NB4 (cell line): Measurements from ENCODE around the gene FARP1.

Experiments
- DNase-seq: peaks from one replicate; pipeline ENCODE4 v3.0.0; 2010; ENCODE audit warnings: low read depth
- H3K4me3 ChIP-seq: one replicate; pipeline ENCODE4 v1.5.1; 2011; ENCODE audit warnings: mild to moderate bottlenecking, low read depth, low read length, moderate library complexity
- MYC ChIP-seq: IDR thresholded peaks from 2 replicates; pipeline ENCODE4 v1.6.1; 2011; ENCODE audit warnings: low read depth, low read length
- POLR2A ChIP-seq: IDR thresholded peaks from 2 replicates; pipeline ENCODE4 v1.6.1; 2011; ENCODE audit warnings: mild to moderate bottlenecking; ENCODE audit not compliant: insufficient read length; ENCODE audit errors: extremely low read depth
- TF ChIP-seq, protein P1 (sequence below): IDR thresholded peaks from one replicate; pipeline ENCODE4 v1.5.1; 2012; ENCODE audit warnings: low read depth, low read length
- TF ChIP-seq, protein P2 (sequence below): IDR thresholded peaks from 2 replicates; pipeline ENCODE4 v1.6.1; 2011; ENCODE audit warnings: low read depth, low read length

Gene FARP1

DNA sequence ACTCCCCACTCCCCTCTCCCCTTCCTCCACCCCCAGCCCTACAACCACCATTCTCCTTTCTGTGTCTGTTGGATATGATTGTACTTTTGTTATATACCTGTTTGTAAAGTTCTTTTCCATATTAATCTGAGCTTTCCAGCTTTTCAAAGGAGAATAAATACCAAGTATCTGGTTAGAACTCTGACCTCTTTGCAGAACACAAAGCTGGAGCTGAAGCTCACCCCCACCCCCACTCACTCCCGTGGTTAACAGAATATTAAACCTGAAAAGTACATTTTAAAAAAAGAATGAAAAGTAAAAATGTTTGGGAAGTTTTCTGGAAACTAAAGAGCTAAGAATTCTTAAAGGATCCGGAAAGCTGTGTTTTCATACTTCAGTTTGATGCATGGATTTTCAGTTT lies 189.3 kb downstream of the FARP1 start:
- no peak overlapping the region for H3K4me3 ChIP-seq
- DNase-seq, result no peak
- TF ChIP-seq POLR2A (no peak), MYC (no peak)
- TF ChIP-seq, protein P1, sequence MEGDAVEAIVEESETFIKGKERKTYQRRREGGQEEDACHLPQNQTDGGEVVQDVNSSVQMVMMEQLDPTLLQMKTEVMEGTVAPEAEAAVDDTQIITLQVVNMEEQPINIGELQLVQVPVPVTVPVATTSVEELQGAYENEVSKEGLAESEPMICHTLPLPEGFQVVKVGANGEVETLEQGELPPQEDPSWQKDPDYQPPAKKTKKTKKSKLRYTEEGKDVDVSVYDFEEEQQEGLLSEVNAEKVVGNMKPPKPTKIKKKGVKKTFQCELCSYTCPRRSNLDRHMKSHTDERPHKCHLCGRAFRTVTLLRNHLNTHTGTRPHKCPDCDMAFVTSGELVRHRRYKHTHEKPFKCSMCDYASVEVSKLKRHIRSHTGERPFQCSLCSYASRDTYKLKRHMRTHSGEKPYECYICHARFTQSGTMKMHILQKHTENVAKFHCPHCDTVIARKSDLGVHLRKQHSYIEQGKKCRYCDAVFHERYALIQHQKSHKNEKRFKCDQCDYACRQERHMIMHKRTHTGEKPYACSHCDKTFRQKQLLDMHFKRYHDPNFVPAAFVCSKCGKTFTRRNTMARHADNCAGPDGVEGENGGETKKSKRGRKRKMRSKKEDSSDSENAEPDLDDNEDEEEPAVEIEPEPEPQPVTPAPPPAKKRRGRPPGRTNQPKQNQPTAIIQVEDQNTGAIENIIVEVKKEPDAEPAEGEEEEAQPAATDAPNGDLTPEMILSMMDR, result no peak
- TF ChIP-seq, protein P2, sequence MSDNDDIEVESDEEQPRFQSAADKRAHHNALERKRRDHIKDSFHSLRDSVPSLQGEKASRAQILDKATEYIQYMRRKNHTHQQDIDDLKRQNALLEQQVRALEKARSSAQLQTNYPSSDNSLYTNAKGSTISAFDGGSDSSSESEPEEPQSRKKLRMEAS, result no peak

DNA sequence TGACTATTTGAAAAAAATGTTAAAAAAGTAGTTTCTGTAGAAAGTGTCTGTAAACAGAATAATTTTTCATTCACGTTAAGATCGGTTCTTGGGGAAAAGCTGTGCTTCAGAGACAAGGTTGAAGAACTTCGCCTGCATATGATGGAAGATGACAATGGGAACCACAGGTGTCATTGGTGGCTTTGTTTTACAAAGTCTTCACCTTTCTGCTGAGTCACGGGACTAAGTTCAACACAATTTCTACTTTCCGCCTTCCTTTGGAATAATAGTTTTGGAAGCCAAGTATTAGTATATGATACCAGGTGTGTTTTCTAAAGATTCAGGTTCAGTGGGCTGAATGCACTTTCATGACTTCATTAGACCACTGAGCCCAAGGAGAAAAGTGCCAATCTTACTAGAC lies 189.8 kb downstream of the FARP1 start:
- H3K4me3 ChIP-seq, result no peak overlapping the region
- TF ChIP-seq POLR2A (no peak), MYC (no peak)
- TF ChIP-seq, protein P2, result no peak
- TF ChIP-seq, protein P1, result no peak
- no peak for DNase-seq

DNA sequence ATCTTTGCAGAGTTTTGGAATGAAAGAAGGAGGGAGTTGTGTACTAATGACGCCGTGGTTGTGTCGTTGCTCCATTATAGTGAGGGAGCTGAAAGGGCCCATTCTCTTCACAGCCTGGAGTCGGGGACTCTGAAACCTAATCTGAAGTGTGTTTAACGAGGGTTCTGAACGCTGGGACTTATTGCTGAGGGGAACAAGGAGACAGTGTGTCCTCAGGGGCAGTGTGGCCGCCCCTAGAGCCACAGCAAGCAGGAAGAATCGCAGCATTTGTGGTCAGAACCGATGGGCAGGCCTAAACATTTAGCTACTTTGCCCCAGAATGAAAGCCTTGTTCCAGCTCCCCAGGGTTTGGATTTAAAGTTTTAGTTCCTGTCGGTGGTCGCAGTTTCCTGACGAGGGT lies 190.6 kb downstream of the FARP1 start:
- no peak overlapping the region for H3K4me3 ChIP-seq
- TF ChIP-seq POLR2A (no peak), MYC (no peak)
- TF ChIP-seq, protein P2, result no peak
- TF ChIP-seq, protein P1, result no peak
- DNase-seq, result no peak

DNA sequence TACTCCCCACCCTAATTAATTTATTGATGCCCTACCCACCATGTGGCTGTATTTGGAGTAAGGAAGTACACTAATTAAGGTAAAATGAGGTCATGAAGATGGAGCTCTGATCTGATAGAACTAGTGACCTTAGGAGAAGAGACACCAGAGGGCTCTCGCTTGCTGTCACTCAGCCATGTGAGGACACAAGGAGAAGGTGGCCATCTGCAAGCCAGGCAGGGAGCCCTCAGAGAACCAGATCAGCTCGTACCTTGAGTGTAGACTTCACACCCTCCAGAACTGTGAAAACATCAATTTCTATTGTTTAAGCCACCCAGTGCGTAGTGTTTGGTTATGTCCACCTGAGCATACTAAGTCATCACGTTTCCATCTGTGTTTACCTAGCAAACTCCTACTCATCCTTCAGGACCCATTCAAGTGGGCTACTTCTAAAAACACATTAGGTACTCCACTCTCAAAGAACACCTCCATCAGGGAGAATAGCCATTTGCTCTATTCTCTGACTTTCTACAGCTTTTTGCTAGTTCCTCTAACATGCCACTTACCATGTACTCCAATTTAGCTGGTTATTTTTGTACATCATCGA lies 191.8 kb downstream of the FARP1 start:
- TF ChIP-seq, protein P1, result no peak
- no peak for TF ChIP-seq POLR2A
- no peak overlapping the region for H3K4me3 ChIP-seq
- no peak for DNase-seq

DNA sequence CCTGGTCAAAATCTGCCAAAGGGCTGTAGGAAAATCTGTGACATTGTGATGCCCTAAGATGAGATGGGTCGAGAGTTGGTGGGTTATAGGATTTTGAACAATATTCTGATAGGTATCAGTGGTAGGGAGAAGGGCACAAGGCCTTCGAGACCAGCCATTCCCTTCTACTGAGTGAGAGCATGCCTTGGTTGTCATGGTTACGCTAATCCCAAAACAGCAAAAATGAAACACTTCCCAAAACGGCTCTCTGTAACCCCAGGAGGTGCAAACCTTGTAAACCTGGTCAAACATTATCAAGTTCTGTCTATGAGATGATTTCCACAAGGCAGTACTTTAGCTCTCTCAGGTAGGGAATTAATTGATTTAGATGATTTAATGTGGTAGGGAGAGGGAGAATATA lies 192.8 kb downstream of the FARP1 start:
- TF ChIP-seq MYC (no peak), POLR2A (no peak)
- TF ChIP-seq, protein P1, result no peak
- TF ChIP-seq, protein P2, result no peak
- no peak for DNase-seq
- no peak overlapping the region for H3K4me3 ChIP-seq

DNA sequence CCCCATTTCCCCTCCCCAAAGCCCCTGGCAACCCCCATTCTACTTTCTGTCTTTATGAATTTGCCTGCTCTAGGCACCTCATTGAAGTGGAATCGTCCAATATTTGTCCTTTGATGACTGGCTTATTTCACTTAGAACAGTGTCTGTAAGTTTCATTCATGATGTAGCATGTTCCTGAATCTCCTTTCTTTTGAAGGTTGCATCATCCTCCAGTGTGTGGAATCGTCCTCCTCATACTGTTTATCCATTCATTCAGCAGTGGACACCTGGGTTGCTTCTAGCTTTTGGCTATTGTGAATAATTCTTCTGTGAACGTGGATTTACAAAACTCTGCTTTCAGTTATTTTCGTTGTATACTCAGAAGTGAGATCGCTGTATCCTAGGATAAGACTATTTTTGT lies 195.4 kb downstream of the FARP1 start:
- H3K4me3 ChIP-seq, result no peak overlapping the region
- TF ChIP-seq, protein P1, result no peak
- TF ChIP-seq MYC (no peak), POLR2A (no peak)
- TF ChIP-seq, protein P2, result no peak
- no peak for DNase-seq
